Right lobe of liver (tissue), 6 donors: ENCODE results near the gene SRD5A1. TPM values are rescaled to one million over a fixed set of nuclear protein-coding genes. Genes with fewer than 3 reads are reported as not detected.

Experiments
- ATAC-seq, 4 donors: fragments of 200-7000 bp; cut with Tn5 transposase; one replicate each; pipeline ENCODE4 v1.9.1; 2020; ENCODE audit warnings: mild to moderate bottlenecking in 4 of 4, moderate library complexity in 4 of 4
- DNase-seq, 3 donors: peaks; one replicate each; pipeline ENCODE4 v3.0.0-alpha.2; 2020
- H3K27ac ChIP-seq, 3 donors: fragments of 200-600 bp; one replicate each; pipeline ENCODE4 v1.8.0; 2022
- H3K27me3 ChIP-seq, 2 donors: fragments of 200-600 bp; one replicate each; pipeline ENCODE4 v1.8.0; 2022
- H3K36me3 ChIP-seq, 4 donors: fragments of 200-600 bp; sonication (generic) in 1 of 4; one replicate each; pipeline versions ENCODE4 v1.5.1 to v1.8.0; 2017 to 2022; ENCODE audit warnings: control low read depth in 1 of 4
- H3K4me1 ChIP-seq, 4 donors: fragments of 200-600 bp; sonication (generic) in 1 of 4; one replicate each; pipeline versions ENCODE4 v1.5.1 to v1.8.0; 2017 to 2022; ENCODE audit warnings: control low read depth in 1 of 4
- H3K4me3 ChIP-seq, 3 donors: fragments of 200-600 bp; one replicate each; pipeline ENCODE4 v1.8.0; 2022
- H3K9me3 ChIP-seq, 4 donors: fragments of 200-600 bp; sonication (generic) in 1 of 4; one replicate each; pipeline versions ENCODE4 v1.5.1 to v1.8.0; 2017 to 2022; ENCODE audit warnings: control low read depth in 1 of 4
- CTCF ChIP-seq, 4 donors: fragments of 200-600 bp in 3 of 4; fragments of 450-650 bp in 1 of 4; IDR thresholded peaks; one replicate each; pipeline versions ENCODE4 v1.5.1 to v1.8.0; 2016 to 2022; ENCODE audit warnings: antibody characterized with exemption in 4 of 4, mild to moderate bottlenecking in 2 of 4
- POLR2A ChIP-seq: fragments of 450-650 bp; IDR thresholded peaks from one replicate; pipeline ENCODE4 v1.6.1; 2017; ENCODE audit warnings: antibody characterized with exemption, mild to moderate bottlenecking
- WGBS: methylation state at CpG from one replicate; pipeline ENCODE4 v1.1.6; 2018; ENCODE audit warnings: low coverage, low lambda C conversion rate; ENCODE audit not compliant: insufficient coverage; ENCODE audit errors: missing lambda C conversion rate; 5-methylcytosine and 5-hydroxymethylcytosine counted together
- intact Hi-C, 2 donors: fragments of 100-400 bp; cut with DNase I; formaldehyde crosslinking; loops; one replicate each; pipeline versions ENCODE4 v1.11.2 to v1.14.1; 2022
- total RNA-seq, 6 experiments: library from RNA; depleted of rRNA in 2 of 6; stranded (reverse); fragments of >200 nt in 2 of 6; fragmentation: NEBNext Ultra II Directional in 3 of 6; extraction: Animal tissue kit (Norgen Biotek cat#: 25700) in 3 of 6; gene quantifications; one replicate each; pipeline versions ENCODE4 v1.1.0 to v1.2.4, GENCODE V29; 2016 to 2023
- donor health status: DM: no; HTN: yes; CAD: no.
- donor health status: DM: no; HTN: no; CAD: no.
- donor health status: DM: no; HTN: no; CAD: no.
- donor health status: DM: no; HTN: yes; CAD: no.
- donor health status: DM: no; HTN: yes; CAD: no.

Gene SRD5A1
- total RNA-seq, 6 experiments from 2014 or later, result 13.5 to 87.6 (median 52.2) TPM

- H3K4me1 ChIP-seq, result no peaks in the 10 kb centered on the region
- H3K27ac ChIP-seq, result no peak overlapping the region
- H3K27me3 ChIP-seq, result no peaks in the 10 kb centered on the region
- ATAC-seq (no peak), DNase-seq (no peak)
- no peak for TF ChIP-seq CTCF (IDR thresholded peaks at IDR 0.05)
- TF ChIP-seq POLR2A, result no peak
- 57% methylated on average over 1 of the region's 1 CpG for WGBS
- no peaks in the 10 kb centered on the region for H3K9me3 ChIP-seq
- intact Hi-C loops, result no loop called here
- no peaks in the 10 kb centered on the region for H3K36me3 ChIP-seq
- H3K4me3 ChIP-seq, result no peak overlapping the region
Observed at GRCh38 chr5:6692906-6693305, 59.7 kb downstream of the SRD5A1 start.

DNA sequence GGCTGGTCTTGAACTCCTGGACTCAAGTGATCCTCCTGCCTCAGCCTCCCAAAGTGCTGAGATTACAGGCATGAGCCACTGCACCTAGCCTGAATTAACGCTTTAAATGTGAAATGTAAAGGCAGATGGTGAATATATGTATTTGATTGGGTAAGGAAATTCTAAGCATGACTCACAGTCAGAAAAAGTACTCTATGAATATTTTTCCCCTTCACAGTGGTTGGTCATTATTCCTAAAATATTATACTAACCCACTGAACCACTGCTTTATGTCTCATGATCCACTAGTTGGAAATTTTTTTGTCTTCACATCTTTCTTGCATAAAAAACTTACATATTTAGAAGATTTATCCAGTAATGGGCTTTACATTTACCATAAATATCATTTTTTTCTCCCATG, 65.5 kb downstream of the SRD5A1 start:
- no peaks in the 10 kb centered on the region for H3K36me3 ChIP-seq
- H3K27ac ChIP-seq, result no peak overlapping the region
- ATAC-seq (no peak), DNase-seq (no peak)
- no peaks in the 10 kb centered on the region for H3K4me1 ChIP-seq
- no peak for TF ChIP-seq CTCF (IDR thresholded peaks at IDR 0.05)
- no peak for TF ChIP-seq POLR2A
- no peaks in the 10 kb centered on the region for H3K27me3 ChIP-seq
- no peak overlapping the region for H3K4me3 ChIP-seq
- WGBS, result 67% methylated on average over 1 of the region's 1 CpG
- intact Hi-C loops, result no loop called here
- H3K9me3 ChIP-seq, result no peaks in the 10 kb centered on the region

GRCh38 chr5:6699357-6699756, 66.1 kb downstream of the SRD5A1 start:
- Histone ChIP-seq H3K27me3 (no peaks in the 10 kb centered on the region), H3K4me3 (no peak overlapping the region), H3K27ac (no peak overlapping the region), H3K9me3 (no peaks in the 10 kb centered on the region), H3K36me3 (no peaks in the 10 kb centered on the region), H3K4me1 (no peaks in the 10 kb centered on the region)
- TF ChIP-seq CTCF (IDR thresholded peaks at IDR 0.05), result no peak
- no peak for TF ChIP-seq POLR2A
- no peak for DNase-seq
- intact Hi-C loops, result no loop called here
- ATAC-seq, result no peak
- WGBS, result 83% methylated on average over 1 of the region's 1 CpG

- Histone ChIP-seq H3K27me3 (no peaks in the 10 kb centered on the region), H3K36me3 (no peaks in the 10 kb centered on the region), H3K4me1 (no peaks in the 10 kb centered on the region), H3K9me3 (no peaks in the 10 kb centered on the region), H3K4me3 (no peak overlapping the region), H3K27ac (no peak overlapping the region)
- no peak for TF ChIP-seq POLR2A
- no peak for TF ChIP-seq CTCF (IDR thresholded peaks at IDR 0.05)
- intact Hi-C loops, result loop anchor here in 1 of 2 donors (10.0 kb wide), 1 partner anchor 65 kb away; the partner anchor contains the start of genes NSUN2 and SRD5A1
- no peak for ATAC-seq
- 26% methylated on average over 6 of the region's 11 CpGs for WGBS
- DNase-seq, result no peak
Observed at GRCh38 chr5:6700074-6700684, 66.9 kb downstream of the SRD5A1 start.
